Parathyroid adenoma (tissue), 2 donors: ENCODE measurements around the gene GFY.

ENCODE experiments used
- H2AFZ ChIP-seq: fragments of 300-600 bp; sonication (generic); one replicate; pipeline ENCODE4 v1.7.0; 2017; ENCODE audit warnings: antibody characterized with exemption, mild to moderate bottlenecking
- H3K27ac ChIP-seq: fragments of 300-600 bp; sonication (generic); one replicate; pipeline ENCODE4 v1.7.0; 2017
- H3K27me3 ChIP-seq: fragments of 300-600 bp; sonication (generic); one replicate; pipeline ENCODE4 v1.7.0; 2017; ENCODE audit warnings: low read length; ENCODE audit not compliant: control insufficient read depth, insufficient read depth
- H3K36me3 ChIP-seq: fragments of 300-600 bp; sonication (generic); one replicate; pipeline ENCODE4 v1.7.0; 2017; ENCODE audit warnings: low read length; ENCODE audit not compliant: control insufficient read depth, insufficient read depth
- H3K4me1 ChIP-seq: fragments of 300-600 bp; sonication (generic); one replicate; pipeline ENCODE4 v1.7.0; 2017; ENCODE audit warnings: control low read depth
- H3K4me2 ChIP-seq: fragments of 300-600 bp; sonication (generic); one replicate; pipeline ENCODE4 v1.7.0; 2017; ENCODE audit warnings: low read length
- H3K4me3 ChIP-seq: fragments of 300-600 bp; sonication (generic); one replicate; pipeline ENCODE4 v1.7.0; 2017; ENCODE audit warnings: low read depth, low read length
- H3K79me2 ChIP-seq: fragments of 300-600 bp; sonication (generic); one replicate; pipeline ENCODE4 v1.7.0; 2017; ENCODE audit warnings: control low read depth
- H3K9ac ChIP-seq: fragments of 300-600 bp; sonication (generic); one replicate; pipeline ENCODE4 v1.7.0; 2017; ENCODE audit warnings: mild to moderate bottlenecking
- H3K9me3 ChIP-seq: fragments of 300-600 bp; sonication (generic); one replicate; pipeline ENCODE4 v1.7.0; 2017; ENCODE audit warnings: low read length; ENCODE audit not compliant: control insufficient read depth
- TF ChIP-seq, protein P1 (sequence below): fragments of 300-600 bp; sonication (generic); IDR thresholded peaks from one replicate; pipeline ENCODE4 v1.7.0; 2017; ENCODE audit warnings: antibody characterized with exemption, mild to moderate bottlenecking
- donor health status: primary hyperparathyroidism.

Gene GFY

DNA sequence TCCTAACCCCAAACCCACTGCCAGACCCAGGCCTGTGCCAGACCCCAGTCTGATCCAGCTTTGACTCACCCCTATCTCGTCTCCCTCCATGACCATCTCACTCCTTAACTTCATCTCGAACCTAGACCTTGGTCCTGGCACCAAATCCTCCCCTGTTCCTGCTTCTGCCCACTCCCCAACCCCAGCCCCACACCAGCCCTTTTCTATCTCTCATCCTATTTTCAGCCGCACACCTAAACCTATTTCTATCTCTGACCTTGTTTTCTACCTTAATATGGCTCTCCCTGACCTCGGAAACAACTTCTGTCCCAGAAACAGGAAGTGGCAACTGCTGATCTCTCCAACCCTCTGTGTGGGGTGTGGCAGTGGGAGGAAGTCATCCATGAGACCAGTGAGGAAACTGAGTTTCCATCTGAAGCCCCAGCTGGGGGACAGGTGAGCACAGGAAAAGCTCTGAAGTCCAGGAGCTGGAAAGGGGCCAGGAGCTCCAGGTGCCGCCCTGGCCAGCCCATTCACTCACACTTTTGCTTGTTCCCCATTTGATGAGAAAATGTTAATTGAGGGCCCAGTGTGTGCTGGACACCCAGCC lies 15.7 kb upstream of the GFY start:
- Histone ChIP-seq H3K27ac (no peak overlapping the region), H3K4me3 (no peak overlapping the region), H3K79me2 (no peaks in the 10 kb centered on the region), H3K27me3 (no peaks in the 10 kb centered on the region), H3K36me3 (no peaks in the 10 kb centered on the region), H3K4me2 (no peak overlapping the region), H3K4me1 (no peaks in the 10 kb centered on the region), H2AFZ (no peak overlapping the region), H3K9ac (no peak overlapping the region), H3K9me3 (no peaks in the 10 kb centered on the region)
- TF ChIP-seq, protein P1, sequence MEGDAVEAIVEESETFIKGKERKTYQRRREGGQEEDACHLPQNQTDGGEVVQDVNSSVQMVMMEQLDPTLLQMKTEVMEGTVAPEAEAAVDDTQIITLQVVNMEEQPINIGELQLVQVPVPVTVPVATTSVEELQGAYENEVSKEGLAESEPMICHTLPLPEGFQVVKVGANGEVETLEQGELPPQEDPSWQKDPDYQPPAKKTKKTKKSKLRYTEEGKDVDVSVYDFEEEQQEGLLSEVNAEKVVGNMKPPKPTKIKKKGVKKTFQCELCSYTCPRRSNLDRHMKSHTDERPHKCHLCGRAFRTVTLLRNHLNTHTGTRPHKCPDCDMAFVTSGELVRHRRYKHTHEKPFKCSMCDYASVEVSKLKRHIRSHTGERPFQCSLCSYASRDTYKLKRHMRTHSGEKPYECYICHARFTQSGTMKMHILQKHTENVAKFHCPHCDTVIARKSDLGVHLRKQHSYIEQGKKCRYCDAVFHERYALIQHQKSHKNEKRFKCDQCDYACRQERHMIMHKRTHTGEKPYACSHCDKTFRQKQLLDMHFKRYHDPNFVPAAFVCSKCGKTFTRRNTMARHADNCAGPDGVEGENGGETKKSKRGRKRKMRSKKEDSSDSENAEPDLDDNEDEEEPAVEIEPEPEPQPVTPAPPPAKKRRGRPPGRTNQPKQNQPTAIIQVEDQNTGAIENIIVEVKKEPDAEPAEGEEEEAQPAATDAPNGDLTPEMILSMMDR = no peak

GRCh38 chr19:49411681-49412326 lies 13.4 kb upstream of the GFY start:
- Histone ChIP-seq H3K79me2 (no peaks in the 10 kb centered on the region), H3K27me3 (no peaks in the 10 kb centered on the region), H3K4me1 (no peaks in the 10 kb centered on the region), H3K9me3 (no peaks in the 10 kb centered on the region), H3K9ac (no peak overlapping the region), H3K4me2 (no peak overlapping the region), H3K4me3 (no peak overlapping the region), H2AFZ (peak overlapping the region; percentile 17), H3K36me3 (no peaks in the 10 kb centered on the region), H3K27ac (no peak overlapping the region)
- TF ChIP-seq, protein P1 = no peak

DNA sequence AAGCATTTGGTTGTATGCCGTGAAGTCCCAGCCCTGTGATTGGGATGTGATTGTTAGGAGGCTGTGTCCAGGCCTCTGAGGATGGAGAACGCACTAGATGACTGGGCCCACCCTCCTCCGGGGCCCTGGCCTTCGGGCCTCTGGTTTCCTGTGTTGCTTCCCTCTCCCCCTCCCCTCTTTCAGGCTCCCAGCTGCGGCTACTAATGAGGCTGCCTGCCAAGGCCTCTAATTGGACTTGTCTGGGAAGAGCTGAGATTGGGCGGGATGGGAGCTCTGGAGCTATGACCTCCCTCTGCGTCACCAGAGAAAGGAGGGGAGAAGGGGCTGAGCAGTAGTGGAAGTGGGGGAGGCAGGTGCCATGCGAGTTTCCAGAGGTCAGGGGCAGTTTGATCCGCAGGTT lies 11.8 kb upstream of the GFY start:
- H3K9ac ChIP-seq = no peak overlapping the region
- no peaks in the 10 kb centered on the region for H3K79me2 ChIP-seq
- no peaks in the 10 kb centered on the region for H3K27me3 ChIP-seq
- no peak overlapping the region for H3K4me2 ChIP-seq
- no peak overlapping the region for H3K27ac ChIP-seq
- H3K4me1 ChIP-seq = no peaks in the 10 kb centered on the region
- no peaks in the 10 kb centered on the region for H3K9me3 ChIP-seq
- TF ChIP-seq, protein P1 = no peak
- H3K4me3 ChIP-seq = no peak overlapping the region
- H3K36me3 ChIP-seq = no peaks in the 10 kb centered on the region
- H2AFZ ChIP-seq = no peak overlapping the region

- no peak overlapping the region for H3K4me2 ChIP-seq
- no peak overlapping the region for H3K4me3 ChIP-seq
- H2AFZ ChIP-seq = no peak overlapping the region
- H3K79me2 ChIP-seq = no peaks in the 10 kb centered on the region
- no peak overlapping the region for H3K9ac ChIP-seq
- no peaks in the 10 kb centered on the region for H3K27me3 ChIP-seq
- H3K9me3 ChIP-seq = no peaks in the 10 kb centered on the region
- H3K4me1 ChIP-seq = no peaks in the 10 kb centered on the region
- TF ChIP-seq, protein P1 = no peak
- H3K36me3 ChIP-seq = no peaks in the 10 kb centered on the region
- no peak overlapping the region for H3K27ac ChIP-seq
These were observed 10.9 kb upstream of the GFY start for GRCh38 chr19:49414256-49414655.
